Smooth muscle cell of the brain vasculature (primary cell): ENCODE measurements around the gene SNX3.
"Not testable (repeated sequence)": the region's sequence is repeated elsewhere in the genome, so short reads cannot be mapped to it uniquely, and the experiment has no call there.

Experiments
- DNase-seq: peaks from one replicate; pipeline ENCODE4 v3.0.0-alpha.2; 2012; ENCODE audit warnings: low read depth, low spot score

SNX3 gene

GRCh38 chr6:108260809-108261569, at the start of gene SNX3:
TSS of gene SNX3 (minus strand) at chr6:108261040. CDS start at chr6:108260921, 119 bp downstream.
- DNase-seq = peak; percentile 78

DNA sequence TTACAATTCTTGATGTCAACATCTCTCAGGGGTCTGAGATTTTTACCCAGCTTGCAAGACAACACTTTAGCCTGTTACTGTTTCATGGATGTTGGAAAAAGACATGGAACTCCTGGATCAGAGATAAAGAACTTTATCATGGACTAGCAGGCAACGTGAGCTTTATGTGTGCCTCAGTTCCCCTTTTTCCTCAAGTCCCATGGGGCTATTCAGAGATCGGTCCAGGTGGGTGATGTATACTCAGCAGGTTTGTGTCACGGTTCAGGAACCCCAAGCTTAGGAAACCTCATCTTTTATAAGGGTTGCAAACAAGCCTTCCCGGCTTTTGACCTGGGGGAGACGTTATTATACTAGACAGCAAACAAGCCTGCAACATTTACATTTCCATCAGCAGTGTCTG, 49.0 kb upstream of the SNX3 start:
- no peak for DNase-seq

DNA sequence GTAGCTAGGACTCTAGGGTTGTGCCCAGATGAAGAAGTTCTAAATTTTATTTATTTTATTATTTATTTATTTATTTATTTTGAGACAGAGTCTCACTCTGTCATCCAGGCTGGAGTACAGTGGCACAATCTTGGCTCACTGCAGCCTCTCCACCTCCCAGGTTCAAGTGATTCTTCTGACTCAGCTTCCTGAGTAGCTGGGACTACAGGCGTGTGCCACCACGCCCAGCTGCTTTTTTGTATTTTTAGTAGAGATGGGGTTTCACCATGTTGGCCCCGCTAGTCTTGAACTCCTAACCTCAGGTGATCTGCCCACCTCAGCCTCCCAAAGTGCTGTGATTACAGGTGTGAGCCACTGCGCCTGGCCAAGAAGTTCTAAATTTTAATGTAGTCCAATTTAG, 47.8 kb upstream of the SNX3 start:
- DNase-seq = not testable (repeated sequence)

DNA sequence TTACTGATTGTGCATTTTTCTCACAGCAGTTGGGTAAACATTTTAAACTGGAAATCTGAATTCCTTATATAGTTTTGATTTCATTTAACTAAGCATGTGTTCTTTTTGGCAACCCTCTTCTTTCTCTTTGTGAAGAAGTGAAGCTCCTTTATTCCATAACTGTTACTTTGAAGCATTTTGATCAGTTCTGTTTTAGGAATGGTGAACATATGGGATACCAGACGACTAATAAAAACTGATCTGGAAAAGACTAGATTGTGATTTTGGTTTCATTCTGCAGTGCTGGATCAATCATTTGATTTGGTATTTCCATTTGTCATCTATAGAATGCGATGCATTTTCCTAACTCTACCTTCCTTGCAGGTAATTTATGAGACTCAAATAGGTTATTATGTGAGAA, 43.8 kb upstream of the SNX3 start:
- DNase-seq = no peak

GRCh38 chr6:108302386-108302785, 41.5 kb upstream of the SNX3 start:
- no peak for DNase-seq

GRCh38 chr6:108295676-108296075, 34.8 kb upstream of the SNX3 start:
- no peak for DNase-seq

DNA sequence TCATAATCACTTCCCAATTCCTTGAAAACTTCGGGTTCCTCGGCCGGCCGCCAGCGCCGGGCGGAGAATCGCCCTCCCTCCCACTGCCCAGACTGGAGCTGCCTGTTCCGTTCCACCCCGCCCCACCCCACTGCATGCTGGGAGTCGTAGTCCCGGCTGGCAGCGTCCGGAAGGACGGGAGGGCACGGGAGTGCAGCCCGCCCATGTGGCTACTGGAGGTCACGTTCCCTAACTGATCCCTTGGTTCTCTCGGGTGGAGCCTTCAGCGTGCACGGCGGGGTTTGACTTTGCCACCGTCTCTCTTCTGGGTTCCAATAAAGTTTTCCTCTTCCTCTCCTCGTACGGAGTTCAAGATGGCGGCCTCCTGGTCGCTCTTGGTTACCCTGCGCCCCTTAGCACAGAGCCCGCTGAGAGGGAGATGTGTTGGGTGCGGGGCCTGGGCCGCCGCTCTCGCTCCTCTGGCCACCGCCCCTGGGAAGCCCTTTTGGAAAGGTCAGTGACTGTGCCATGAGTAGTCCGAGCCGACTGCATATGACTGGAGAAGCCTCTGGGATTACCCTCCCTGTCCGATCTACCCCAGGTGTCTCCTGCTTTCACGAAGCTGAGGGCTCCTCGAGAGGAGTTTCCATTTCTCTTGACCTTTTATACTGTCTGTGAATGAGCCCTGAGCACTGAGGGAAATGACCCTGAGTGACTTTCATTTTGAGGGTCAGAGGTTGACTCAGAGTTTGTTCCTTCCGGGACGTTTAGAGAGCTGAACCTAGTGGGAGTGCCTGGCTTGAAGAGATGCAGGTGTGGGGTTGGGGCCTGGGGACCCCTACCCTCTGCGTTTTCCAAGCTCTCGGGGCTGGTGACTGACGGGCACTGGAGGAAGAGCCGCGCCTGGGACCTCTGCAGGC, 34.1 kb upstream of the SNX3 start, which contains the start of gene AFG1L:
Gene AFG1L (plus strand): TSS at position 328 of the 899 bp plus-strand sequence. CDS start 26 bp downstream, at position 354.
- peak; percentile 70 for DNase-seq

DNA sequence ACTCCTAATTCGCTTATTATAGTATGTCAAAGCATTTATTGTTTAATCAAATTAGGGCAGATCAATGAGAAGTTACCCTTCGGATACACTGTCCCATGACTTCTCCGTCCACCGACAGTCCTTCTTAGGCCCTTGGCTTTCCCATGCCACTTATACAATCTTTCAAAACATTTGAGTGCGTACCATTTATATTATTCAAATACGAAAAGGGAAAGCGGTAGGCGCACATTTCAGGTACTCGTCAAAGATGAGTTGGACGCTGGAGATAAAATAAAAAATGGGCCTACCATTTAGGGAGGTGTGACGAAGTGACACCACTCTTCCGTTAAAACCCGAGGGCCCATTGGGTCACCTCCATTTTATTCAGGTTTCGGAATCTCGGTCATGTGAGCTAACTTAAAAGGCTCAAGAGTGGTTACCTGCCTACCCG, 33.5 kb upstream of the SNX3 start:
- no peak for DNase-seq

GRCh38 chr6:108293527-108294296, 32.9 kb upstream of the SNX3 start:
- DNase-seq = no peak

GRCh38 chr6:108292561-108292960, 31.7 kb upstream of the SNX3 start:
- not testable (repeated sequence) for DNase-seq

DNA sequence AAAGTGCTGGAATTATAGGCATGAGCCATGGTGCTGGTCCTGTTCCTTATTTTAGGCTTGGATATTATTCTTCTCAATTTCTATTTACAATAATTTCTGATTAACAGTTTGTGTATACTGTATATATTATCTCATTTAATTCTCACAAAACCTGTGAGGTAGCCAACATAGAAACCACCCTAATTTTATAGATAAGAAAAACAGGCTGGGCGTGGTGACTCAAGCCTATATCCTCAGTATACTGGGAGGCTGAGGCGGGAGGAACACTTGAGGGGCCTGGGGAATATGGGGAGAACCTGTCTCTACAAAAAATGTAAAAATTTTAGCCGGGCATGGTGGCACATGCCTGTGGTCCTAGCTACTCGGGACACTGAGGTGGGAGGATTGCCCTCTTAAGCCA, 30.3 kb upstream of the SNX3 start:
- no peak for DNase-seq

DNA sequence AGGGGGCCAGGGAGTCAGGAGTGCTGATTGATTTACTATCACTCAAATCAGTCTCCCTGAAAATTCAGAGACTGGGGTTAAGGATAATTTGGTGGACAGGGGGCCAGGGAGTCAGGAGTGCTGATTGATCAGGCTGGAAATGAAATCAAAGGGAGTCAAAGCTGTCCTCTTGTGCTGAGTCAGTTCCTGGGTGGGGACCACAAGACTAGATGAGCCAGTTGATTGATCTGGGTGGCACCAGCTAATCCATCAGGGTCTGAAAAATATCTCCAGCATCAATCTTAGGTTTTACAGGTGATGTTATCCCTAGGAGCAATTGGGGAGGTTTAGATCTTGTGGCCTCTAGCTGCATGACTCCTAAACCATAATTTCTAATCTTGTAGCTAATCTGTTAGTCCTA, 27.9 kb upstream of the SNX3 start:
- DNase-seq = no peak

DNA sequence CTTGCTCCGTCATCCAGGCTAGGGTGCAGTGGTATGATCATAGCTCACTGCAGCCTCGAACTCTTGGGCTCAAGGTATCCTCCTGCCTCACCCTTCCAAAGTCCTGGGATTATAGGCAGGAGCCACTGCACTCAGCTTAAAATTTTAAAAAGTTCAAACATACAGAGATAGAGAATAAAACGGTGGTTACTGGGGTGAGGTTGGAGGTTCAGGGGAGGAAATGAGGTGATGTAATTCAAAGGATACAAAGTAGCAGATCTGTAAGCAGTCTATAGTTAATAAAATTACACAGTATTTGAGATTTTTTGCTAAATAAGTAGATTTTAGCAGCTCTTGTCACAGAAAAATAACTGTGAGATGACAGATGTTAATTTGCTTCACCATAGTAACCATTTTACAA, 26.5 kb upstream of the SNX3 start:
- no peak for DNase-seq

DNA sequence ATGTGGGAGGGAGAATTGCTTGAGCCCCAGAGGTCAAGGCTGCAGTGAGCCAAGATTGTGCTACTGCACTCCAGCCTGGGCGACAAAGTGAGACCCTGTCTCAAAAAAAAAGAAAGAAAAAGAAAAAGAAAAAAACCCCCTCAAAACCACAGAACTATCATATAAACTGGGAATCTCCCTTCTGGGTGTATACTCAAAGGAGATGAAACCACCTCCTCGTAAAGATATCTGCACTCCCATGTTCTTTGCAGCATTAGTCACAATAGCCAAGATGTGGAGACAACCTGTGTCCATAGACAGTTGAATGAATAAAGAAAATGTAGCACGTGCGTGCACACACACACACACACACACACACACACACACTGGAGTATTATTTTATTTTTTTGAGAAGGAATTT, 25.5 kb upstream of the SNX3 start:
- no peak for DNase-seq

DNA sequence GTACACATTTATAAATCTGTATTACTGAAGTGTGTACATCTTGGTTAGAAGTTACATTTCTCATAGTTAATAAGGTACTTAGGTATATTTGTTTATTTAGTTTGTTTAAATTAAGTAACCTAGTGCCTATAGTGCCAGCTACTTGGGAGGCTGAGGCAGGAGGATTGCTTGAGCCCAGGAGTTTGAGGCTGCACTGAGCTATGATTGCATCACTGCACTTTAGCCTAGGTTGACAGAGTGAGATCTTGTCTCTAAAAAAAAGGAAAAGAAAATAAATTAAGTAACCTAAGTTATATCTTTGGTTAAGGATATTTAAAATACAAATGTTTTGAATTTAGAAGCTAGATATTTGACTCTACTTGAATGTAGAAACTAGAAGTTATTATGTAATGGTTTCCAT, 24.5 kb upstream of the SNX3 start:
- no peak for DNase-seq

- no peak for DNase-seq
These were observed 17.0 kb upstream of the SNX3 start for GRCh38 chr6:108277831-108278230.

GRCh38 chr6:108277295-108277694, 16.5 kb upstream of the SNX3 start:
- DNase-seq = no peak

GRCh38 chr6:108275976-108276375, 15.1 kb upstream of the SNX3 start:
- DNase-seq = no peak

DNA sequence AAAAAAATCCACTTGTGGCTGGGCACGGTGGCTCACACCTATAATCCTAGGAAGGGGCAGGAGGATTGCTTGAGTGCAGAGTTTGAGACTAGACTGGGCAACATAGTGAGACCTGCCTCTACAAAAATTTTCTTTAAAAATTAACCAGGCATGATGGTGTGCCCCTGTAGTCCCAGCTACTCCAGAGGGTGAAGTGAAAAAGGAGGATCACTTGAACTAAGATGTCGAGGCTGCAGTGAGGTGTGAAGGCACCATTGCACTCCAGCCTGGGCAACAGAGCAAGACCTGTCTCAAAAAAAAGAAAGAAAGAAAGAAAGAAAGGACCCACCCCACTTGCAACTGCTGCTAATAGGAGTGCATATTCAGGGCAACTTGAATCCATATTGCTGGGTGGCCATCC, 13.7 kb upstream of the SNX3 start:
- DNase-seq = no peak

GRCh38 chr6:108269955-108270354, 9.1 kb upstream of the SNX3 start:
- not testable (repeated sequence) for DNase-seq

- no peak for DNase-seq
These were observed 8.0 kb upstream of the SNX3 start for GRCh38 chr6:108268845-108269244.

DNA sequence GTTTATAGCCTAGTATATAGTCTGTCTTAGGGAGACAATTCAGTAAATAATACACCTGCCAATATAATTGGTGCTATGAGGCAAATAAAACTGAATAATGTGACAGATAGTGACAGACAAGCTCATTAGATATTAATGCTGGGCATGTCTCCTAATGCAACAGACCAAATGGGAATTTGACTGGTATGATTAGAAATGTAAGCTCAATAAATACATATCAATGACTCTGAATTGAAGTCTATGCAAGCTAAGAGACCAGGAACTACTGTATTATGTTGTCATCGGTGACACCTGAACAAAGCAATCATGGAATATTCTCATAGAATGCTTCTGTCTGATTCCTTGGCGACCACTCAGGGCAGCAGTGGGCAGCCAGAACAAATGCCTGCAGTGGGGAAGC, 2.5 kb upstream of the SNX3 start:
- no peak for DNase-seq
